ENCODE results near the gene BAIAP3.

Gene BAIAP3

GRCh38 chr16:1333854-1334700 is 632 bp downstream of the BAIAP3 start:
- no peak for DNase-seq

- no peak for DNase-seq
These were observed 1.3 kb downstream of the BAIAP3 start for GRCh38 chr16:1334739-1335138.

GRCh38 chr16:1335211-1335971 is 1.9 kb downstream of the BAIAP3 start:
- no peak for DNase-seq

GRCh38 chr16:1335996-1336395 is 2.6 kb downstream of the BAIAP3 start:
- DNase-seq: no peak

GRCh38 chr16:1336619-1337018 is 3.2 kb downstream of the BAIAP3 start:
- DNase-seq: no peak

- no peak for DNase-seq
These were observed 4.0 kb downstream of the BAIAP3 start for GRCh38 chr16:1337486-1337885.

GRCh38 chr16:1338119-1338730 is 4.8 kb downstream of the BAIAP3 start:
- DNase-seq: no peak

GRCh38 chr16:1338855-1339675 is 5.6 kb downstream of the BAIAP3 start:
- no peak for DNase-seq

GRCh38 chr16:1340730-1341494 is 7.5 kb downstream of the BAIAP3 start:
- DNase-seq: no peak

- no peak for DNase-seq
These were observed 8.3 kb downstream of the BAIAP3 start for GRCh38 chr16:1341495-1342420.

GRCh38 chr16:1342526-1343427 is 9.3 kb downstream of the BAIAP3 start:
- peak; percentile 95 for DNase-seq

- no peak for DNase-seq
These were observed 10.2 kb downstream of the BAIAP3 start for GRCh38 chr16:1343428-1344242.

GRCh38 chr16:1344499-1344898 is 11.1 kb downstream of the BAIAP3 start:
- DNase-seq: no peak

GRCh38 chr16:1345087-1345486 is 11.6 kb downstream of the BAIAP3 start:
- no peak for DNase-seq

- no peak for DNase-seq
These were observed 12.4 kb downstream of the BAIAP3 start for GRCh38 chr16:1345651-1346421.

GRCh38 chr16:1346422-1347285 is 13.2 kb downstream of the BAIAP3 start:
- DNase-seq: no peak

- no peak for DNase-seq
These were observed 13.9 kb downstream of the BAIAP3 start for GRCh38 chr16:1347286-1347855.
